ENCODE measurements around the gene MAML3. TPM values are rescaled to one million over a fixed set of nuclear protein-coding genes. Genes with fewer than 3 reads are reported as not detected.

The MAML3 gene
- total RNA-seq, 1 donor from 2014 or later = 0.54 TPM

DNA sequence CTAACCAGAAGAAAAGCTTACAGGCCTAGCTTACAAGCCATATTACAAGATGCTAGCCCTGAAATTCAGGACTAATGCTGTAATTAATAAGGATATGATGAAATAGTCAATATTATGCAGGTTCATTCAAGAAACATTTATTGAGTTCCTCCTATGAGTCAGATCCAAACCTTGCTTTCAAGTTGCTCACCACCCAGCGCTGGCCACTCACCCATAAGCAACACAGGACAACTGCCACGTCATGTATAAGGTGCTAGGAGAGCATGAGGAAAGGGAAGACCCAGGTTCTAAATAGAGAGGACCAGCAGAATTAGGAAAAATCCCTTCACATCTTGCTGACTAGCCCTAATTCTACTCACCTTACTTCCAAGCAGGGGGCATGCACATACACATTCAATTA is 23.3 kb downstream of the MAML3 start:
- H3K36me3 Mint-ChIP-seq (ENCODE audit: low read depth) = no peaks in the 10 kb centered on the region
- H3K4me3 Mint-ChIP-seq = no peak overlapping the region
- DNase-seq = no peak
- H3K27me3 Mint-ChIP-seq = peaks cover 47% of the 10 kb centered on the region
- peaks cover 9% of the 10 kb centered on the region for H3K4me1 Mint-ChIP-seq
- intact Hi-C loops (cut with micrococcal nuclease) = no loop called here
- no peak overlapping the region for H3K27ac Mint-ChIP-seq
- peaks cover 4% of the 10 kb centered on the region for H3K9me3 Mint-ChIP-seq

DNA sequence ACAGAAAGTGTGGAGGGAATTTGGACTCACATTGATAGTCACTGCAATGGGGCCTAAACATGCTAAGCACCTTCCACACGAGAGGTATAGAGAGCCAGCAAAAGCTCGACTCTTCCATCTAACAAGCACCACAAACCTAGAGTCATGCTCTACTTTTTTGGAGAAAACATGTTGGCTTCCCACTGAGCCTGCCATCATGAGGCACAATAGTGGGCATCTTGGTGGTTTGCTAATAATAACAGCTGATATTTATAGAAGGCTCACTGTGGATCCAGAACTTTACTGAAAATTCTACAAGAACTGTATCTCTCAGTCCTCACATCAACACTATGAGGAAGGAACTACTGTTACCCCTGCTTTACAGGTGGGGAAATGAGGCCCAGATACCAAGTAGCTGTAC is 26.6 kb downstream of the MAML3 start:
- intact Hi-C loops (cut with micrococcal nuclease) = no loop called here
- peaks cover 17% of the 10 kb centered on the region for H3K4me1 Mint-ChIP-seq
- no peak for DNase-seq
- peaks cover 4% of the 10 kb centered on the region for H3K9me3 Mint-ChIP-seq
- no peak overlapping the region for H3K4me3 Mint-ChIP-seq
- H3K27ac Mint-ChIP-seq = no peak overlapping the region
- H3K27me3 Mint-ChIP-seq = peaks cover 38% of the 10 kb centered on the region
- no peaks in the 10 kb centered on the region for H3K36me3 Mint-ChIP-seq (ENCODE audit: low read depth)

DNA sequence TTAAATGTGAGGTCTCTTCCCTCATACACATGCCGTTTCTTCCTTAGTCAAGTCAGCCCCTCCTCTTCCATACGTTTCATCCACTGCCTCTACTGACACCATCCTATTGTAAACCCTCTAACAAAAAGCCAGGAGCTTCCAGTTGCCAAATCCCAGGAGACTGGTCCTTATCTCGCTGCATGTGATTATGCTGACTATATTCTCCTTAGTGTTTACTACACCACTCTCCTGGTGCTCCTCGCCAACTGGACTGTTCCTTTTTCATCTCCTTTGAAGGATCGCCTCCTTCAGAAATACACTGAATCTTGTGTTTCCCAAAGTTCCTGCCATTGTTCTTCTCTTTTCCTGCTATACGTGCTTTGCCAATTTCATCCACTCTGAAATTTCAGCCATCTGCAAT is 27.7 kb downstream of the MAML3 start:
- Mint-ChIP-seq H3K4me1 (peaks cover 11% of the 10 kb centered on the region), H3K36me3 (ENCODE audit: low read depth) (no peaks in the 10 kb centered on the region), H3K9me3 (peaks cover 4% of the 10 kb centered on the region), H3K27me3 (peaks cover 30% of the 10 kb centered on the region), H3K4me3 (no peak overlapping the region), H3K27ac (no peak overlapping the region)
- DNase-seq = no peak
- intact Hi-C loops (cut with micrococcal nuclease) = no loop called here

DNA sequence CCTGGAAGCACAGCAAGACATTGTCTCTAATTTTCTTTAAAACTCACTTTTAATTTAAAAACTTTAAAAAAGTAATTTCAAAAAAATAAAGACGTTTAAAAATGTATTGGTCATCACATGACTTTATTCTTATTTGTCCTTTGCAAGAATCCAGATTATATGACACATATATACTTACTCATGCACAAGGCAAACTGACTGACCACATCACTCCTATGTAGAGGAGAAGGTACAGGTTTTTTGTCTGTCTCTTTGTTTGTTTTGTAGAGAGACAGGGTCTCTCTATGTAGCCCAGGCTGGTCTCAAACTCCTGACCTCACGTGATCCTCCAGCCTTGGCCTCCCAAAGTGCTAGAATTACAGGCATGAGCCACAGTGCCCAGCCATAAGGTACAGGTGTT is 28.6 kb downstream of the MAML3 start:
- no peak for DNase-seq
- Mint-ChIP-seq H3K27ac (no peak overlapping the region), H3K4me1 (peaks cover 11% of the 10 kb centered on the region), H3K9me3 (peaks cover 4% of the 10 kb centered on the region), H3K27me3 (peaks cover 38% of the 10 kb centered on the region), H3K36me3 (ENCODE audit: low read depth) (no peaks in the 10 kb centered on the region), H3K4me3 (no peak overlapping the region)
- intact Hi-C loops (cut with micrococcal nuclease) = no loop called here

DNA sequence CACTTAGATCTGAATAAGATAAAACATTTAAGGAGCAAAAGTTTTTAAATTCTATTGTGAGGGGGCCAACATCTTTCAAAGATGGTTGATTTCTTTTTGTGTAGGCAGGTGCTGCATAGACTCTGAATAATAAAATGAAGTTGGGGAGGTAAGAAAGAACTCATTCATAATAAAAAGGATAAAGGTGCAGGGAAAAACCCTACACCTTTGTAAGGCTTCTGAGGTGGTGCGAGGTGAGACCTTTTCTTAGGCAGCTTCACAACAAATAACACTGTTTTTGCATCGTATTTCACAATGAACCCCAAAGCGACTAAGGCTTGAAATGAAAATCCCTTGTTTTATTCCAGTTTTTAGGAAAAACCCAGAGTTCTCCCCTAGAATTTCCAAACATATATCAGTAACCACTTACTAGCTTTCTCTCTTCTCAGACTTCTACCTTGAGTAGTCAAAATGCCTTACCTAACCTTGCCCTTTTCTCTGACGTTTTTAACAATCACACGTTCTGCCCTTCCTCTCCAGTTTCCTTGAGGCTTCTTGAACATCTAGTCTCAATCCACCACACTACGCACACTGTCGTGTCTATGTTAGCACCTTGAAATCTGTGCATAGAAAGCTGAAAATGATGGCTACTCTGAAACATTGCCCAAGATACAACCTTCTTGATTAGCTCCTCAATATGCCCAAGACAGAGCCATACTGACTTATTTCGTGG is 30.2 kb downstream of the MAML3 start:
- intact Hi-C loops (cut with micrococcal nuclease) = no loop called here
- peaks cover 38% of the 10 kb centered on the region for H3K27me3 Mint-ChIP-seq
- H3K4me1 Mint-ChIP-seq = peaks cover 14% of the 10 kb centered on the region
- no peak overlapping the region for H3K27ac Mint-ChIP-seq
- no peaks in the 10 kb centered on the region for H3K36me3 Mint-ChIP-seq (ENCODE audit: low read depth)
- DNase-seq = no peak
- no peak overlapping the region for H3K4me3 Mint-ChIP-seq
- H3K9me3 Mint-ChIP-seq = peaks cover 4% of the 10 kb centered on the region

DNA sequence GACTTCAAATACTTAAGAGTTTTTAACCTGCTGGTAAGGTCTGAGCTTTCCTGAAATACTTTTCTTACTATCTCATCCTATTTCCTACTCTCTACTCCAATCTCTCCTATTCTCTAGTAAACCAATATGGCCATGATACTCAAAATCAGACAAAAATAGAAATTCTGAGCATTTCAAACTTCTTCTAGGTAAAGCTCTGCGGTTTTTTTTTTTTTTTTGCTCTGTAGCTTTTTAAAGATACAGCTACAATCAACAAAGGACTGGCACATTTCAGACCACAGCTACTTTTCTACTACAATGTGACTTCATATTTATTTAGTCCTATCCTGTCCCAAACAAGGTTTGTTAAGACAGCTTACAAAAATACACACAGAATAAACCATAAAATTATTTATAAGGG is 31.1 kb downstream of the MAML3 start:
- Mint-ChIP-seq H3K27me3 (peaks cover 32% of the 10 kb centered on the region), H3K4me1 (peaks cover 14% of the 10 kb centered on the region), H3K4me3 (peak overlapping the region; percentile 28), H3K36me3 (ENCODE audit: low read depth) (no peaks in the 10 kb centered on the region), H3K9me3 (peaks cover 4% of the 10 kb centered on the region), H3K27ac (peak overlapping the region; percentile 49)
- no peak for DNase-seq
- intact Hi-C loops (cut with micrococcal nuclease) = no loop called here

DNA sequence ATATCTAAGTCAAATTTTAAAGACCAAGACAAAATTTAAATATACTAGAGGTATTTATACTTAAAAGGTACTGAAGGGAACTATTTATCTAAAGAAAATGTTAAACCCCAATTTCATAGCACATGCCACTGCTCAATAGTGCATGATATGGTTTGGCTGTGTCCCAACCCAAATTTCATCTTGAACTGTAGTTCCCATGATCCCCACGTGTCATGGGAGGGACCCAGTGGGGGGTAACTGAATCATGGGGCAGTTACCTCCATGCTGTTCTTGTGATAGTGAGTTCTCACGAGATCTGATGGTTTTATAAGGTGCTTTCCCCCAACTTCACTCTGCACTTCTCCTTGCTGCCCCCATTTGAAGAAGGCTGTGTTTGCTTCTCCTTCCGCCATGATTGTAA is 32.3 kb downstream of the MAML3 start:
- intact Hi-C loops (cut with micrococcal nuclease) = no loop called here
- no peaks in the 10 kb centered on the region for H3K36me3 Mint-ChIP-seq (ENCODE audit: low read depth)
- H3K27ac Mint-ChIP-seq = no peak overlapping the region
- no peak overlapping the region for H3K4me3 Mint-ChIP-seq
- H3K9me3 Mint-ChIP-seq = peaks cover 4% of the 10 kb centered on the region
- peaks cover 24% of the 10 kb centered on the region for H3K27me3 Mint-ChIP-seq
- no peak for DNase-seq
- H3K4me1 Mint-ChIP-seq = peaks cover 20% of the 10 kb centered on the region

DNA sequence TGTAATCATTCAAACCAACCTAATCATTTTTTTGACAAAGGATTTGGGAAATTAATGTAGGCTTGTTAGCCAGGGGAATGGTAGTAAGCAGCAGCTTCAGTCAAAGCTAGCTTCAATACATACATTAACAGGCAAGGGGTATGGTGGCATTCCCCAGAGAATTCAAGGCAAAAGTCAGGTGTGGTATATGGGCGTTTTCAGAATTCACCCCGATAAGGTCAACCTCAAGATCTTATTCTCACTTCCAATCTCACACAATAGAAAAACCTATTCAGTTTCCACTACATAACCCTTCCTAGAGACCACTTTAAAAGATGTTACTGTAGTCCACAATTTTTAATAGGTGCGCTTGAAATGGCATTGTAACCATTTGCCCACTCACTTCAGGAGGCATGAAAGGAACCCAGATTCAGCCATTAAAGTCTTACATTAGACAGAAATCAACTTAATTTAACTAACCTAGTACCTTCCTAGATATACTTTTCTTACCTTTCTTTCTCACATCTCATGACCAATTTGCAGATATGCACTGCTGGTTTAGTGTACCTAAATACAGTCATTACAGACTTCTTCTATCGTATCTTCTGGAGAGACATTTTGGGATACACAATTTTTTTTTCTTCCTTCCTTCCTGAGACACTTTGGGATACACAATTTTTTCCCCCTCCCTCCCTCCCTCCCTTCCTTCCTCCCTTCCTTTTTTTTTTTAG is 34.9 kb downstream of the MAML3 start:
- H3K27ac Mint-ChIP-seq = no peak overlapping the region
- H3K27me3 Mint-ChIP-seq = peaks cover 19% of the 10 kb centered on the region
- H3K4me3 Mint-ChIP-seq = no peak overlapping the region
- no peaks in the 10 kb centered on the region for H3K9me3 Mint-ChIP-seq
- no peaks in the 10 kb centered on the region for H3K36me3 Mint-ChIP-seq (ENCODE audit: low read depth)
- H3K4me1 Mint-ChIP-seq = peaks cover 31% of the 10 kb centered on the region
- intact Hi-C loops (cut with micrococcal nuclease) = no loop called here
- DNase-seq = no peak

DNA sequence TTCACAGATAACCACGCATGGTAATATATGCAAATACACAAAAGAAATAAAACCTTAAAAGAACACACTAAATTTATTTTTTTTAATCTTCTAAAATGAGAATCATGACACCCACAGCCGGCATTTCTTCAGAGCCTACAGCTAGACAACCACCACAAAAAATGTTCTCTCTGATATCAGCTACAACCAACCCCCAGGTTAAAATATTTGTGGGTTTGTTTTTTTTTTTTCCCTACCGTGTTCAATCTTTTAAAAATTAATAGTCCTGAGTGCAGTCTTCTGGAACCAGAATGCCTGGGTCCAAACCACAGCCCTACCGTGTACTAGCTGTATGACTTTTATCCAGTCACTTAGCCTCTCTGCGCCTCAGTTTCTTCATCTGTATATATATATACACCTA is 36.0 kb downstream of the MAML3 start:
- Mint-ChIP-seq H3K4me1 (peaks cover 30% of the 10 kb centered on the region), H3K36me3 (ENCODE audit: low read depth) (no peaks in the 10 kb centered on the region), H3K27me3 (peaks cover 19% of the 10 kb centered on the region), H3K4me3 (no peak overlapping the region), H3K27ac (no peak overlapping the region), H3K9me3 (no peaks in the 10 kb centered on the region)
- DNase-seq = no peak
- intact Hi-C loops (cut with micrococcal nuclease) = loop anchor here (2.0 kb wide), 1 partner anchor 15 kb away; no protein-coding TSS in a partner anchor

DNA sequence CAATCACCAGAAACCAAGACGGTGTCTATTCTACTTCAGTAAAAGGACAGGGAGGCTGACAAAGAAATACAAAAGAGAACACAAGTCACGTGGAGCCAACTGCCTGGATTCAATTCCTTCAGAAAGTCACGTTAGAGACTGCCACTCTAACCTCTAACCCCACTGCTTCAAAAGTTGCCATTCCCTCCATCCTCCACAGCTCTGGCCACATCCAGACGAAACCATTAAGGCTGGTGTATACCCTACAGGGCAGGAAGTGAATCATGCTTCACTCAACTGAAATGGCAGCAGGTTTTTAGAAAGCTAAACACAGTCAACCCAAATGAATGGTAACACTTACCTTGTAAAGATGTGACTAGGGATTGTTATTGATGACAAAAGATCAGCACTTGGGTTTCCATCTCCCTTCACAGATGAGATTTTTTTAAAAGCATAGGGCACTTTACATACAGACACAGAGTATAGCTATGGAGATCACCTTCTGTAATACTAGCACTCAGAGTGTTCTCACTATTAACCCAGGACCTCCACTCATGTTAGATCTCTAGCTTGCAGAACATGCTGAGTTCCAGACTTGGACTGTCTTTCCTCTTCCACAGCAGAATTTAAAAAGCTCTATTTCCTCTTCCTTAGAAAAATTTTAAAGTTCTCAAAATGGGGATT is 37.4 kb downstream of the MAML3 start:
- intact Hi-C loops (cut with micrococcal nuclease) = loop anchor here (1.0 to 2.0 kb wide), 3 partner anchors 14 to 34 kb away; no protein-coding TSS in a partner anchor
- Mint-ChIP-seq H3K9me3 (no peaks in the 10 kb centered on the region), H3K4me1 (peaks cover 24% of the 10 kb centered on the region), H3K4me3 (peak overlapping the region; percentile 43), H3K27me3 (peaks cover 19% of the 10 kb centered on the region), H3K36me3 (ENCODE audit: low read depth) (no peaks in the 10 kb centered on the region), H3K27ac (peak overlapping the region; percentile 76)
- DNase-seq = peak; percentile 80

DNA sequence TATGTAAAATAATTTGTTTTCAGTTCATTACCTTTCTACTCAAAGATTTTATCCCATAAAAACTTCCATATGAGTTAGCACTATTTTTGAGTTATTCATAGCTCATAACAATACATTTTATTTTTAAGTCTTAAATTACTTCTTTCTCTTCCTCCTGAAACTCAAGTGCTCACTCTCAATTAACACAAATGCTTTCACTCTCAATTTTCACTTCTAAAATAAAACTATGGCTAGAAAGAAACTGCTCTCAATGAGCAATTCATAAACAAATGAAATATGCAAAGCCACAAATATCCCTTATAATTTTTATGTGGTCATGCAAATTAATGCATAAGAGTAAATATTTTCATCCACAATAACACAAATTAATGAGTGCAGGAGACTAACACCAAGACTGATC is 38.8 kb downstream of the MAML3 start:
- DNase-seq = no peak
- no peaks in the 10 kb centered on the region for H3K9me3 Mint-ChIP-seq
- intact Hi-C loops (cut with micrococcal nuclease) = no loop called here
- peaks cover 24% of the 10 kb centered on the region for H3K4me1 Mint-ChIP-seq
- no peak overlapping the region for H3K4me3 Mint-ChIP-seq
- H3K27ac Mint-ChIP-seq = no peak overlapping the region
- H3K27me3 Mint-ChIP-seq = peaks cover 14% of the 10 kb centered on the region
- no peaks in the 10 kb centered on the region for H3K36me3 Mint-ChIP-seq (ENCODE audit: low read depth)

DNA sequence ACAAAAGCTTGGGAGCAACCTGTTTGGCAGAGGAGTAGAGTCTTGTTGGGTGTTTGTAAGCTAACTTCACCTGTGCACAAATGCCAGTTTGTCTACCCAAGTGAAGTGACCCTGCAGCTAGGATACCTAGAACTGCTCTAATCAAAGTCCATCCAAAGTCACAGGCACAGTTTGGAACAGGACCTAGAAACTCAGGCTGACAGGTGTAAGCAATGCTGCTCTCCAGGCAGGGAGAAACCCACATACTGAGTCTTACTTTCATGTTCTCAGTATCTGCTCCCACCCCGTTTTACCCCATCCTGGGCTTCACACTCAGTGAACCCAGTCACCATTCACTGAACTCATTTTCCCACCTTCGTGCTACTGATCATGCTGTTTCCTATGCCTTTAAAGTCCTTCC is 40.3 kb downstream of the MAML3 start:
- H3K27me3 Mint-ChIP-seq = peaks cover 20% of the 10 kb centered on the region
- intact Hi-C loops (cut with micrococcal nuclease) = no loop called here
- H3K9me3 Mint-ChIP-seq = no peaks in the 10 kb centered on the region
- DNase-seq = no peak
- no peak overlapping the region for H3K4me3 Mint-ChIP-seq
- peaks cover 24% of the 10 kb centered on the region for H3K4me1 Mint-ChIP-seq
- H3K27ac Mint-ChIP-seq = no peak overlapping the region
- no peaks in the 10 kb centered on the region for H3K36me3 Mint-ChIP-seq (ENCODE audit: low read depth)

DNA sequence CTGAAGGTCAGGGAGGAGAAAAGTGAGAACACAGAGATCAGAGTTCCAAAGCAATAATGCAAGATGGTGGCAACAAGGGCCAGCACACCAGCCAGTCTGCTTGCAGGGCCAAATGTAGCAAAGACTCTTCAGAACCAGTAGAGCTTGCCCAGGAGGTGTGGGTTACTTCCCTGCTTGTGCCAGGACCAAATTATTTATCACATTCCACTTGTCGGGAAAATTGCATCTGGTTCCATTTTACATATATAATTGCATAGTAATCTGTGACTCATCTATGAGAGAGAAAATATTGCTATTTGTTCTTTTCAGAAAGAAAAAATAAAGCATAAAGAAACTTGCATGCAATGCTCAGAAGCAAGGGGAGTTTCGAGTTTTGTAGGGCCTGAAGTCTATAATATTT is 41.4 kb downstream of the MAML3 start:
- Mint-ChIP-seq H3K4me1 (peaks cover 35% of the 10 kb centered on the region), H3K27ac (no peak overlapping the region), H3K36me3 (ENCODE audit: low read depth) (no peaks in the 10 kb centered on the region), H3K9me3 (no peaks in the 10 kb centered on the region), H3K27me3 (peaks cover 27% of the 10 kb centered on the region), H3K4me3 (no peak overlapping the region)
- intact Hi-C loops (cut with micrococcal nuclease) = no loop called here
- no peak for DNase-seq

DNA sequence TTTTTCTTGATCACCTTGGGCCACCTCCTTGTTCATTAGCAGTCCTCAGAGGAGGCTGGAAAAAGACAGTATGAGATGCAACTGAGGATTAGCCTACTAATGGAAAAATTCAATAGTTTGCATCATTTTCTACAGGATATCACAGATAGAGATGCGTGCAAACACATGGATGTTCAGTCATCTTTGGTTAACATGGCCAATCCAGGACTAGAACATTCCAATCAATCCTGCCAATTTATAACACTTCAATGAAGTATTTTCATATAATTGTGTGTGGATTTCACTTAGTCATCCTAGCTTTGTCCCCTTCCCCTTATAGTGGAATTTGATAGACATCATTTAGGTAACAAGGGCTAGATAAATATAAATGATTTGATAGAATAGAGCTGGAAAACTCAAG is 42.7 kb downstream of the MAML3 start:
- Mint-ChIP-seq H3K4me1 (peaks cover 26% of the 10 kb centered on the region), H3K27ac (no peak overlapping the region), H3K36me3 (ENCODE audit: low read depth) (peaks cover under 1% of the 10 kb centered on the region), H3K4me3 (no peak overlapping the region), H3K9me3 (no peaks in the 10 kb centered on the region), H3K27me3 (peaks cover 30% of the 10 kb centered on the region)
- intact Hi-C loops (cut with micrococcal nuclease) = no loop called here
- no peak for DNase-seq

Data from activated CD4-positive, alpha-beta T cell treated with anti-CD3 and anti-CD28 coated beads, Interleukin-2, amount 10 ng/mL, durations not matched to agents 24 days and 14 days (primary cell).